Nephron progenitor cell (in vitro differentiated cells): ENCODE data around the gene EXOC6B.
A peak's percentile ranks its signal among the peaks of the same experiment; 100 is the strongest.

Experiments
- DNase-seq: peaks from one replicate; pipeline ENCODE4 v3.0.0; 2021
- H3K27ac Mint-ChIP-seq: 2 replicates; pipeline ENCODE4 v1.8.0; 2021; ENCODE audit warnings: mild to moderate bottlenecking, moderate library complexity, mixed read lengths
- H3K27me3 Mint-ChIP-seq: 2 replicates; pipeline ENCODE4 v1.8.0; 2021; ENCODE audit warnings: mild to moderate bottlenecking, low read depth, mixed read lengths; ENCODE audit not compliant: poor library complexity
- H3K36me3 Mint-ChIP-seq: 2 replicates; pipeline ENCODE4 v1.8.0; 2021; ENCODE audit warnings: low read depth, mixed read lengths
- H3K4me1 Mint-ChIP-seq: 2 replicates; pipeline ENCODE4 v1.8.0; 2021; ENCODE audit warnings: mixed read lengths
- H3K4me3 Mint-ChIP-seq: 2 replicates; pipeline ENCODE4 v1.8.0; 2021; ENCODE audit warnings: mild to moderate bottlenecking, moderate library complexity, mixed read lengths
- H3K9me3 Mint-ChIP-seq: 2 replicates; pipeline ENCODE4 v1.8.0; 2021; ENCODE audit warnings: mild to moderate bottlenecking, moderate library complexity, mixed read lengths
- CTCF ChIP-seq: fragments of 200-600 bp; sonication (generic); IDR thresholded peaks from 2 replicates; pipeline ENCODE4 v1.5.0; 2021; ENCODE audit warnings: antibody characterized with exemption

The EXOC6B gene

DNA sequence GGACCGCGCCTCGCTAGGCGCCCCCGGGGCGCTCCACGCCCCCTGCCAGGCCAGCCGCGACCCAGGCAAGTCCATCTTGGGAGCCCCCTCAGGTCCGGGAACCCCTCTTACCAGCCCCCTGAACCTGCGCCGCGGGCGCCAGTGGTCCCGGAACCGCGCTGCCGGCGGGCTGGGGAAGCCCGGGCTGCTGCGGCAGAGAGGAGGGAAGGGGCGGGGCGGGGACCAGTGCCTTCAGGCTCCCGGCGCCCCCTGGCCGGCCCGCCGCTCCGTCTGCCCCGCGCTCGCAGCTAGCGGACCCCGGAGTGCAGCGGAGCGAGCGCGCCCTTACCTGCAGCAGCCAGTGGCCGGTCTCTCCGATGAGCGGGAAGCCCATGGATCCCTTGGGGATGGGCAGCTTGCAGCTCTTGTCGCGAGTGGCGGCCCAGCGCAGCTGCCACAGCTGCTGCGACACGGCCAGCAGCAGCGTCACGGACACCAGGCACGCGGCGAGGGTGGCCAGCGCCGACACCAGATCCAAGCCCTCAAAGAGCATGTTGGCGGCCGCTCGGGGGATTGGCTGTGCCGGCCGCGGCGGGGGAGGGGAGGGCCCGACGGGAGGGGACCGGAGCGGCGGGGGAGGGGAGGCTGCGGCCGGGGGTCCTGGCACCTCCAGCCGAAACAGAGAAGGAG, 678.4 kb downstream of the EXOC6B start, which contains the start of gene CYP26B1:
Gene CYP26B1 (minus strand): TSS at position 560 of the 669 bp plus-strand sequence. CDS start 28 bp downstream, at position 532.
- Mint-ChIP-seq H3K4me3 (peak within 1 kb of the TSS; percentile 83), H3K9me3 (peaks cover 6% of the 10 kb centered on the region), H3K27me3 (peaks cover 99% of the 10 kb centered on the region), H3K4me1 (peaks cover 56% of the 10 kb centered on the region), H3K27ac (no peak within 1 kb of the TSS), H3K36me3 (no peaks in the 10 kb centered on the region)
- TF ChIP-seq CTCF, result no peak
- peak; percentile 68 for DNase-seq

- H3K4me1 Mint-ChIP-seq, result peaks cover 60% of the 10 kb centered on the region
- H3K9me3 Mint-ChIP-seq, result peaks cover 6% of the 10 kb centered on the region
- H3K27me3 Mint-ChIP-seq, result peaks cover 99% of the 10 kb centered on the region
- peak overlapping the region; percentile 72 for H3K4me3 Mint-ChIP-seq
- no peak for DNase-seq
- no peak overlapping the region for H3K27ac Mint-ChIP-seq
- no peaks in the 10 kb centered on the region for H3K36me3 Mint-ChIP-seq
- no peak for TF ChIP-seq CTCF
Measured at GRCh38 chr2:72146347-72147302, 679.2 kb downstream of the EXOC6B start.

- Mint-ChIP-seq H3K27me3 (peaks cover 99% of the 10 kb centered on the region), H3K27ac (no peak overlapping the region), H3K9me3 (peaks cover 6% of the 10 kb centered on the region), H3K4me1 (peaks cover 60% of the 10 kb centered on the region), H3K4me3 (peak overlapping the region; percentile 79), H3K36me3 (no peaks in the 10 kb centered on the region)
- TF ChIP-seq CTCF, result no peak
- no peak for DNase-seq
Measured at GRCh38 chr2:72145658-72146329, 680.0 kb downstream of the EXOC6B start.

GRCh38 chr2:72145289-72145657, 680.6 kb downstream of the EXOC6B start:
- Mint-ChIP-seq H3K4me3 (peak overlapping the region; percentile 79), H3K27me3 (peaks cover 99% of the 10 kb centered on the region), H3K36me3 (no peaks in the 10 kb centered on the region), H3K27ac (no peak overlapping the region), H3K9me3 (peaks cover 6% of the 10 kb centered on the region), H3K4me1 (peaks cover 59% of the 10 kb centered on the region)
- no peak for TF ChIP-seq CTCF
- DNase-seq, result peak; percentile 43

DNA sequence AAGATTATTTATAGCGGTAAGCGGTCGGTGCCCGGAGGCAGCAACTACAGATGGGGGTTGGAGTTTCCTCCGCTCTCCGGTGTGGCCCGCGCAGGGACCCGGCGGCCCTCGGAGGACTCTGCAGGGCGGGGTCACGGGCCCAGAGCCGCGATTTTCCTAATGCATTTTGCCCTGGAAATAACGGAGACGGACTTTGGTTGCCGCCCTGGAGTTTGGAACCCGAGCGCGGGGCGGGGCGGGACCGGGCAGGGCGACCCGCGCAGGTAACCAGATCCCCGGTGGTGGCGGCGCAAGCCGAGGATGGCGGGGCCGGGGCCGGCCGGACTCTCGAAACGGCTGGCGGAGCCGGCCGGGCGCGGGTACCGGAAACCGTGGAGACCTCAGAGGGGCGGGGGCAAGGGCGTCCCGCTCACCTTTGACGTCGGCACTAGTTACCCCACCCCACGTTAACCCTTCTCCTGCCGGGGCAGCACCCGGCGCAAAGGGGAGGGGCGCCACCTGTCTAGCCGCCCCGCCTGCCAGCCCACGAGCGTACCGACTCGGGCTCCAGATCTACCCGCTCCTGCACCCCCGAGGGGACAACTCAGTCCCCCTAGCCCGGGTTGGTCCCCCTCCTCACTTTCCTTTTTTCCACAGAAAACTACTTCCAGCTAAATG, 681.1 kb downstream of the EXOC6B start:
- peak overlapping the region; percentile 79 for H3K4me3 Mint-ChIP-seq

More for the DNA sequence above, 681.1 kb downstream of the EXOC6B start:
- DNase-seq, result peak; percentile 71
- Mint-ChIP-seq H3K9me3 (peaks cover 6% of the 10 kb centered on the region), H3K4me1 (peaks cover 53% of the 10 kb centered on the region), H3K27ac (no peak overlapping the region), H3K36me3 (no peaks in the 10 kb centered on the region), H3K27me3 (peaks cover 98% of the 10 kb centered on the region)
- TF ChIP-seq CTCF, result no peak
